Activated B cell treated with CpG ODN at 0.5 μM for 24 hours (primary cell): Measurements from ENCODE around the gene RNF20. TPM values are rescaled to one million over a fixed set of nuclear protein-coding genes. Genes with fewer than 3 reads are reported as not detected.

Experiments
- ATAC-seq: fragments of 200-7000 bp; cut with Tn5 transposase; one replicate; pipeline ENCODE4 v1.10.0; 2021; ENCODE audit warnings: low read depth, mild to moderate bottlenecking, moderate library complexity
- CTCF ChIA-PET: fragments of 350-600 bp; sonication (Branson Sonifier 250); formaldehyde crosslinking; loops from one replicate; lab custom pipeline; 2021; ENCODE audit warnings: antibody characterized with exemption; lab: Charles Lee
- POLR2A ChIA-PET: fragments of 350-600 bp; sonication (Branson Sonifier 250); formaldehyde crosslinking; loops from one replicate; lab custom pipeline; 2021; ENCODE audit warnings: antibody characterized with exemption; lab: Charles Lee
- DNase-seq: peaks from one replicate; pipeline ENCODE4 v3.0.0; 2022
- H3K27ac Mint-ChIP-seq: one replicate; pipeline ENCODE4 v1.8.0; 2020; ENCODE audit warnings: mixed read lengths
- H3K27me3 Mint-ChIP-seq: one replicate; pipeline ENCODE4 v1.8.0; 2021; ENCODE audit warnings: mixed read lengths
- H3K36me3 Mint-ChIP-seq: one replicate; pipeline ENCODE4 v1.8.0; 2021; ENCODE audit warnings: low read depth, mixed read lengths
- H3K4me1 Mint-ChIP-seq: one replicate; pipeline ENCODE4 v1.8.0; 2021; ENCODE audit warnings: mixed read lengths
- H3K4me3 Mint-ChIP-seq: one replicate; pipeline ENCODE4 v1.8.0; 2020; ENCODE audit warnings: mild to moderate bottlenecking, mixed read lengths
- H3K9me3 Mint-ChIP-seq: one replicate; pipeline ENCODE4 v1.8.0; 2020; ENCODE audit warnings: mixed read lengths
- CTCF ChIP-seq: fragments of 200-600 bp; IDR thresholded peaks from one replicate; pipeline ENCODE4 v1.8.0; 2022; ENCODE audit warnings: antibody characterized with exemption, mild to moderate bottlenecking
- intact Hi-C: fragments of 100-400 bp; cut with micrococcal nuclease; formaldehyde crosslinking; loops from one replicate; pipeline ENCODE4 v1.15.1; 2024
- total RNA-seq: library from RNA; stranded (reverse); gene quantifications from 2 replicates; pipeline ENCODE4 v1.2.3, GENCODE V29; 2022

The RNF20 gene
- total RNA-seq, 1 donor from 2014 or later: 46.6 TPM

- ATAC-seq (no peak), DNase-seq (no peak)
- TF ChIP-seq CTCF: no peak
- ChIA-PET POLR2A (no interaction called here), CTCF (interaction anchor here (1.6 kb wide), 1 partner anchor 10 kb away, joined by 8 read pairs; no protein-coding TSS in a partner anchor)
- Mint-ChIP-seq H3K9me3 (no peaks in the 10 kb centered on the region), H3K36me3 (no peaks in the 10 kb centered on the region), H3K27ac (no peak overlapping the region), H3K4me1 (peaks cover 4% of the 10 kb centered on the region), H3K4me3 (no peak overlapping the region), H3K27me3 (peaks cover 20% of the 10 kb centered on the region)
- intact Hi-C loops: loop anchor here (5.0 kb wide), 1 partner anchor 125 kb away; no protein-coding TSS in a partner anchor
These were observed 68.5 kb downstream of the RNF20 start for GRCh38 chr9:101601904-101602765.

- H3K4me1 Mint-ChIP-seq: peaks cover 4% of the 10 kb centered on the region
- CTCF ChIA-PET: no interaction called here
- intact Hi-C loops: loop anchor here (5.0 kb wide), 1 partner anchor 123 kb away; no protein-coding TSS in a partner anchor
- POLR2A ChIA-PET: no interaction called here
- DNase-seq: no peak
- H3K4me3 Mint-ChIP-seq: no peak overlapping the region
- no peaks in the 10 kb centered on the region for H3K36me3 Mint-ChIP-seq
- no peak overlapping the region for H3K27ac Mint-ChIP-seq
- ATAC-seq: no peak
- H3K9me3 Mint-ChIP-seq: no peaks in the 10 kb centered on the region
- H3K27me3 Mint-ChIP-seq: peaks cover 20% of the 10 kb centered on the region
- no peak for TF ChIP-seq CTCF
These were observed 70.6 kb downstream of the RNF20 start for GRCh38 chr9:101604296-101604695.

- DNase-seq (no peak), ATAC-seq (no peak)
- no peak for TF ChIP-seq CTCF
- H3K27ac Mint-ChIP-seq: no peak overlapping the region
- CTCF ChIA-PET: no interaction called here
- no peak overlapping the region for H3K4me3 Mint-ChIP-seq
- no peaks in the 10 kb centered on the region for H3K36me3 Mint-ChIP-seq
- peaks cover 20% of the 10 kb centered on the region for H3K27me3 Mint-ChIP-seq
- H3K9me3 Mint-ChIP-seq: no peaks in the 10 kb centered on the region
- intact Hi-C loops: no loop called here
- H3K4me1 Mint-ChIP-seq: peaks cover 4% of the 10 kb centered on the region
- POLR2A ChIA-PET: no interaction called here
These were observed 71.9 kb downstream of the RNF20 start for GRCh38 chr9:101605547-101605946.

Other genes with a start within 250 kb of the RNF20 start
- gene BAAT, start 148.8 kb upstream of the RNF20 start, total RNA-seq: not detected in 2 replicates
- 14.0 and 16.1 TPM in 2 replicates for gene MRPL50, start 135.2 kb upstream of the RNF20 start, total RNA-seq
- gene ZNF189, start 135.0 kb upstream of the RNF20 start, total RNA-seq: 16.1 and 21.1 TPM in 2 replicates
- not detected in 2 replicates for gene ALDOB, start 98.1 kb upstream of the RNF20 start, total RNA-seq
- not detected in 2 replicates for gene PPP3R2, start 61.1 kb downstream of the RNF20 start, total RNA-seq
- not detected in 2 replicates for gene GRIN3A, start 204.8 kb downstream of the RNF20 start, total RNA-seq